Measurements from ENCODE around the gene HNRNPA3.

HNRNPA3 gene

GRCh38 chr2:177245010-177245422 is 32.4 kb downstream of the HNRNPA3 start:
- Histone ChIP-seq H3K27ac (ENCODE audit: extremely low read depth, low read depth, low read length) (no peak overlapping the region), H3K4me3 (ENCODE audit: low read depth, low read length) (no peak overlapping the region), H3K9me3 (ENCODE audit: control insufficient read depth, insufficient read depth, low read depth, low read length) (no peaks in the 10 kb centered on the region), H3K36me3 (ENCODE audit: control insufficient read depth in 2 of 2, insufficient read depth in 1 of 2, low read length in 2 of 2) (no peaks in the 10 kb centered on the region; a peak in 1 of 3 replicates), H3K4me1 (ENCODE audit: control insufficient read depth, insufficient read depth, low read length) (peaks cover 28% of the 10 kb centered on the region)
- ChIA-PET CTCF (interaction anchor here (0.9 kb wide), 1 partner anchor 51 kb away, joined by 3 read pairs; no protein-coding TSS in a partner anchor), POLR2A (interaction anchor here (0.6 to 2.5 kb wide), 4 partner anchors 19 to 1775 kb away, joined by 3 to 15 read pairs (median 6); partner anchors contain the start of gene NFE2L2)
- TF ChIP-seq ZNF629 (tag by site-specific recombination; IDR thresholded peaks at IDR 0.05) = peak; percentile 67
- no peak for TF ChIP-seq ZNF398 (tag by site-specific recombination; IDR thresholded peaks at IDR 0.05)
- TF ChIP-seq ZNF660 (tag by site-specific recombination; IDR thresholded peaks at IDR 0.05) = peak; percentile 65; the same call in 1 of the 2 replicates
- TF ChIP-seq PATZ1 (tag by site-specific recombination; IDR thresholded peaks at IDR 0.05) = peak; percentile 28; the same call in 1 of the 2 replicates
- TF ChIP-seq MEIS1 (CRISPR knock-in tag; IDR thresholded peaks at IDR 0.05; ENCODE audit: borderline replicate concordance) = no peak
- no peak for TF ChIP-seq ZBTB17 (tag by site-specific recombination; IDR thresholded peaks at IDR 0.05)
- TF ChIP-seq ZNF366 (tag by site-specific recombination; conservative IDR thresholded peaks at IDR 0.05) = peak; percentile 54
- TF ChIP-seq ZNF837 (tag by site-specific recombination; IDR thresholded peaks at IDR 0.05) = no peak
- TF ChIP-seq SP3 (tag by site-specific recombination; IDR thresholded peaks at IDR 0.05) = no peak
- TF ChIP-seq PRDM1 (tag by site-specific recombination; IDR thresholded peaks at IDR 0.05) = peak; percentile 22; the same call in 1 of the 2 replicates
- TF ChIP-seq ZNF555 (tag by site-specific recombination; conservative IDR thresholded peaks at IDR 0.05) = no peak
- TF ChIP-seq ZNF37A (tag by site-specific recombination; IDR thresholded peaks at IDR 0.05) = no peak
- peak; percentile 68; the same call in 1 of the 2 replicates for TF ChIP-seq ZEB2 (tag by site-specific recombination; IDR thresholded peaks at IDR 0.05)
- TF ChIP-seq ZNF138 (tag by site-specific recombination; IDR thresholded peaks at IDR 0.05; ENCODE audit: borderline replicate concordance) = no peak
- peak; percentile 93 for TF ChIP-seq PRDM6 (tag by site-specific recombination; IDR thresholded peaks at IDR 0.05)
- TF ChIP-seq ZXDB (tag by site-specific recombination; IDR thresholded peaks at IDR 0.05) = 0 out of 2 replicates have a peak, but pooled peaks have one; percentile 12
- peak; percentile 59; the same call in 1 of the 2 replicates for TF ChIP-seq INSM2 (tag by site-specific recombination; IDR thresholded peaks at IDR 0.05)
- TF ChIP-seq ZNF704 (tag by site-specific recombination; IDR thresholded peaks at IDR 0.05) = no peak
- no peak for TF ChIP-seq YY1 (tag by site-specific recombination; IDR thresholded peaks at IDR 0.05)
- TF ChIP-seq PRDM10 (tag by site-specific recombination; IDR thresholded peaks at IDR 0.05) = peak; percentile 79
- no peak for TF ChIP-seq ZNF133 (tag by site-specific recombination; IDR thresholded peaks at IDR 0.05)
- peak; percentile 68; the same call in 1 of the 2 replicates for TF ChIP-seq ZBTB48 (tag by site-specific recombination; IDR thresholded peaks at IDR 0.05)
- 0 out of 2 replicates have a peak, but pooled peaks have one; percentile 15 for TF ChIP-seq ZNF843 (tag by site-specific recombination; IDR thresholded peaks at IDR 0.05)
- TF ChIP-seq ZNF776 (tag by site-specific recombination; IDR thresholded peaks at IDR 0.05; ENCODE audit: borderline replicate concordance) = no peak
- no peak for TF ChIP-seq ZNF48 (tag by site-specific recombination; IDR thresholded peaks at IDR 0.05)
- TF ChIP-seq ZNF391 (tag by site-specific recombination; IDR thresholded peaks at IDR 0.05; ENCODE audit: borderline replicate concordance, low read depth) = no peak
- TF ChIP-seq ZSCAN30 (tag by site-specific recombination; IDR thresholded peaks at IDR 0.05) = peak; percentile 24; the same call in 1 of the 2 replicates
